Renal cortex interstitium (tissue), 11 donors: ENCODE data around the gene EOLA1. TPM values are rescaled to one million over a fixed set of nuclear protein-coding genes. Genes with fewer than 3 reads are reported as not detected.
"Not testable (repeated sequence)": the region's sequence is repeated elsewhere in the genome, so short reads cannot be mapped to it uniquely, and the experiment has no call there.

Experiments used
- DNase-seq, 11 donors: peaks; one replicate each; pipeline ENCODE4 v3.0.0-alpha.2; 2013; ENCODE audit warnings: low read depth in 9 of 11, low spot score in 4 of 11; ENCODE audit errors: extremely low read depth in 1 of 11
- polyA plus RNA-seq, 3 donors: library from polyadenylated mRNA; unstranded; fragments of 120-200 nt; gene quantifications; one replicate each; pipeline ENCODE4 v1.2.1, GENCODE V29; 2013; ENCODE audit not compliant: insufficient read length in 3 of 3

Gene EOLA1
- polyA plus RNA-seq, 3 donors: 20.3 to 23.2 (median 22.4) TPM

GRCh38 chrX:149533999-149534398 is 6.8 kb upstream of the EOLA1 start:
- not testable (repeated sequence) for DNase-seq

DNA sequence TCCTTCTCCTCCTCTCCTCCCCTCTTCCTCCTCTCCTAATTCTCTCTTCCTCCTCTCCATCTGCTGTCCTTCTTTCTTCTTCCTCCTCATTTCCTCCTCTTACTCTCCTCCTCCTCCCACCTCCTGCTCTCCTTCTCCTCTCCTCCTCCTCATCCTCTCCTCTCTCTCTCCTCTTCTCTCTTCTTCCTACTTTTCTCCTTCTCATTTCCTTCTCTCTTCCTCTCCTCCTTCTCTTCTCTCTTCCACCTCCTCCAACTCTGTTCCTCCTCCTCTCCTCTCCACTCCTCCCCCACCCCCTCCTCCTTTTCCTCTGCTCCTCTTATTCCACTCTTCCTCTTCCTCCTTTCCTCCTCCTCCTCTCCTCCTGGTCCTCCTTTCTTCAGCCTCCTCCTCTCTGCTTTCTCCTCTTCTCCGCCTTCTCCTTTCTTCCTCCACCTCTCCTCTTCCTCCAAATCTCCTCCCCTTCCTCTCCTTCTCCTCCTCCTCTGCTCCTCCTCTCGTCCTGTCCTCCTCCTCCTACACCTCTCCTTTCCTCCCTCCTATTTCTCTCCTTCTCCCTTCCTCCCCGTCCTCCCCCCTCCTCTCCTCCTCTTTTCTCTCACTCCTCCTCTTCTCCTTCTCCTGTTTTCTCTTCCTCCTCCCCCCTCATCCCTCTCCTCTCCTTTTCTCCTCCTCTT is 5.7 kb upstream of the EOLA1 start:
- not testable (repeated sequence) for DNase-seq

DNA sequence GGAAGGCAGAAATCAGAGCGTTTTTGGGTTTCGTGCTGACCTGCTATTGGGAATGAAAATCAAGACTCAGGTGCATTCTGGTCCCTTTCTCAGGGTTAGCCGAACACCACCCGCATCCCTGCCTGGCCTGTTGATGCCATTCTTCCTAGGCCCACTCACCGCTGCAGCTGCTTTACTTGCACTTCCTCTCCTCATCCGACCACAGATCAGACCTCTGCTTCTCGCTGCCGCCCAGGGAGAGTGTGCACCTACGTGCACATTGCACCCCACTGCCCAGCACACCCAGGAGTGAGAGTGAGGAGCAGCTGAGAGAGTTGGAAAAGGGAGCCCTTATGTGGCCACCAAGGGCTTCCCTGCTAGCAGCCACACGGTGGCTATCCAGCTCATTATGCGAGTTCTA is 3.3 kb upstream of the EOLA1 start:
- DNase-seq: not testable (repeated sequence)

DNA sequence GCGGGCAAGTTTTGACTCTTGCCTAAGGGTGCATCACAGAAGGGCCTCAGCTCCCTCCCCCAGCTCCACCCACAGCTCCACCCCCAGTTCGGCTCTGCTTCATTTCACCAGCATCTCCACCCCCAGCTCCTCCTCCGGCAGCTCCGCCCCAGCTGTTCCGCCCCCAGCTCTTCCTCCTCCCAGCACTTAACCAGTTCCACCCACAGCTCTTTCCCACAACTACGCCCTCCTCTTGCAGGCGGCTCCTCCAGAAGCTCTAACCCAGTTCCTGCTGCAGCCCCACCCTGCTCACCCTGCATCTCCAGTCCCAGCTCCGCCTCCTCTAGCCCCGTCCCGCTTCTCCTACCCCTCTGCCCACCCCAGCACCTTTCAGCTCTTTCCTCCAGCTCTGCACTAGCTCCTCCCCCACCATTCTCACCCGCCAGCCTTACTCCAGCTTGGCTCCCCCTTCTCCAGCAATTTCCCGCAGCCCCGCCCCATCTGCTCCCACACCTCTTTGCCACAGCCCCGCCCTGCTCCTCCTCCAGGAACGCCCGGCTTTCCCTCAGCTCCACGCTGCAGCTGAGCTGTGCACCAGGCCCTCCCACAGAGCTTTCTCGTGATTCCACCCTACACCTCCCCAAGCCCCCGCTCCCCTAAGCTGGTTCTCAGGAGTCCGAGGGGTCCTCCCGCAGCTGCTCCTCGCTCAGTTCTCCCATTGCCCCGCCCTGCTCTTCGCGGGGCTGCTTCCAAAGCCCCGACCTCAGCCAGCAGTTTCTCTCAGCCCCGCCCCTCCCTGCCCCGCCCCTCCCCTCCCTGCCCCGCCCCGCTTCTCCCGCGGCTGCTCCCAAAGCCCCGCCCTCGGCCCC is 1.3 kb upstream of the EOLA1 start:
- DNase-seq: peak; percentile 53 to 86 (median 70)

GRCh38 chrX:149540131-149540620 is 636 bp upstream of the EOLA1 start:
- peak; percentile 61 to 84 (median 76) for DNase-seq

- no peak for DNase-seq
Measured at GRCh38 chrX:149541521-149542047, 772 bp downstream of the EOLA1 start.

DNA sequence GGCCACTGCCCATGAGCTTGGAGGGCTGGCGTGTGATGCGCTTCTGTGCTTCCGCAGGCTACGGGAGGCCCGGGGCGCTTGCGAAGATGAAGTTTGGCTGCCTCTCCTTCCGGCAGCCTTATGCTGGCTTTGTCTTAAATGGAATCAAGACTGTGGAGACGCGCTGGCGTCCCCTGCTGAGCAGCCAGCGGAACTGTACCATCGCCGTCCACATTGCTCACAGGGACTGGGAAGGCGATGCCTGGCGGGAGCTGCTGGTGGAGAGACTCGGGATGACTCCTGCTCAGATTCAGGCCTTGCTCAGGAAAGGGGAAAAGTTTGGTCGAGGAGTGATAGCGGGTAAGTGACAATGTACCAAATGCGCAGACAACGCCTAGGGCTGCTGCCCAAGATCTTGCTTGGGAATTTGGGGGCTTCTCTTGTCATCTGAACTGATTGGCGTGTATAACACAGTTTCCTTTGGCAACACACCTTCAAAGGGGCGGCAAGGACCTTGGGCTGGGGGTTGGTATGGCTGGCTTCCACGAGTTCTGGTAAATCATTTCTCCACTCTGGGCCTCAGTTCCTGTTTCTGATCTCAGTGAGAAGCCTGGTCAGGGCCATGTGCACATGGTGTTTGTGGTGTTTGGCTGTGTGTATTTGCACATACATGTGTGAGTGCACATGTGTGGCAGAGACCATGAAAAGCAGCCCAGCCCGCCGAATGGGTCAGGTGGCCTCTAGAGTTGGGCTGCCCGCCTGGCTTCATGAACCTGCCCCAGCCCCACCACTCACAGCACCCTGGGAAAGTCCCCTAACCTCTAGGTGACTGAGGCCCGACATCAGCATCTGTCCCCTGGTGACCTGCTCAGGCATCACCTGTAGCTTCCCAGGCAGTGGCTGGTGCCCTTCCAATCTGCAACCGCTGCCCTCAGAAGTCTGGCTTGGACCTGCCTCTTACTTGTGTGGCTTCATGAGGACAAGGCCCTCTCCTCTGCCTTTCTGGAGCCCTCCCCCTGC is 5.0 kb downstream of the EOLA1 start:
- DNase-seq: not testable (repeated sequence)

GRCh38 chrX:149546962-149547361 is 6.2 kb downstream of the EOLA1 start:
- DNase-seq: not testable (repeated sequence)

DNA sequence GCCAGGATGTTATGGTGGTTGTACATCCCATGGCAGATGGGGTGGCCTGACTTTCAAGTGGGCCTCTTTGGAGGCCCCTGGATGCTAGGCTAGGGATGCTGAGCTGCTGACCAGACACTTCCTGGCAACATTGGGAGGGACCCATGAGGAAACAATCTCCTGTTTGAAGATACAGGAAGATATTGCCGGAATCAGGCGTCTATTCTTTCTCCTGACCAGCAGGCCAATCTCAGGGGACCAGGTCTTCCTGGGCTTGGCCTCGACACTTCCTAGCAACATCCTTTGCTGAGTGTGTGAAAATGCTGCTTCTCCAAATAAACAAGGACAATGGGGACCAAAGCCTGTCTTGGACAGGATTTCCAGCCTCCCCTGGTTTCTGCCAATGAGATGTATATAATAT is 7.0 kb downstream of the EOLA1 start:
- not testable (repeated sequence) for DNase-seq

GRCh38 chrX:149549701-149550100 is 8.9 kb downstream of the EOLA1 start, which contains the start of gene HSFX3:
Gene HSFX3, minus strand, starts transcription at chrX:149549924. Its CDS starts 72 bp downstream, at chrX:149549852.
- not testable (repeated sequence) for DNase-seq

DNA sequence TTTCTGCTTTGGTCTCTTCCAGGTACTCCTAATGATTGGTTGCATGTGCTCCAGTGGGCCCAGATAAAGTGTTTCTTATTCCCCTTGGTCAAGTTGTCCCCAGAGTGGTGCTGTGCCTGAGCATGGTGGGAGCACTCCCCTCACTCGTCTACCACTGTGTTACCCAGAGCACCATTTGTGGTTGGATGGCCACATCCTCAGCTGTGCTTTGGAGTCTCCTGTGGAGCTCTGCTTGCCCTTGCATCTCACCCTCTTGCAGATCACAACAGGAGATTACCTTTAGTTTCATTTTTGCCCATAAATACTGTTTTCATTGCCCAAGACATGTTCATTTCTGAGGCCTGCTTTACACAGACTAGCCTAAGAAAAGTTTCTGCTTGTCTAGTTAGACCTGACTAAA is 9.6 kb downstream of the EOLA1 start:
- not testable (repeated sequence) for DNase-seq

DNA sequence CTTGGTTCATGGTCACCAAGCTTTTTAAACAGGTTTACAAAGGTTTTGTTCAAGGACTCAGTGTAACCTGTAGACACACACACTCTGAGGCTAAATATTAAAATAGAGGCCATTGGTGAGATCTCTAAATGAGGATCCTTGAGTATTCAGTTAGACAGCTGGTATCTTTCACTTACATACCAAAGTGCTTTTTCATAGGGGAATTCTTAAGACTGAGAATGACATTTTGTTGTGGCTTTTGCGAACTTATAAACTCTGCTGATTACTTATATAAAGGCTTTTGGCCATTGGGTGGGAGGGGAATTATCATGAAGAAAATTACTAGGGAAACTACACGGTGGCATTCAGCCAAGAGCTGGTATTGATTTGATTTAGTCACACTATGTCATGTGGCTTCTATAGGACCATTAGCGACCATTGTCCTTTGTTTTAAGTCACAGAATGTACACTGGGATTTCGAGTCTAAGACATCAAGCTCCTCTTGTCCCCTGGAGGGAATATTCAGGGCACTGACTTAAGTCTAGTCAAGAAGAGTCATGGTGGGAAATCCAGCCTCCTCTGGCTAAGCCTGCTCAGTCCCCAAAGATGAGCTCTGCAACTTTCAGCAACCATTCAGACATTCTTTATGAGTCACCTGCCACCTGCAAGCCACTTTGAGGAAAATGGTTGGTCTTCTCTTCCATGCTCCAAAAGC is 10.6 kb downstream of the EOLA1 start:
- not testable (repeated sequence) for DNase-seq

DNA sequence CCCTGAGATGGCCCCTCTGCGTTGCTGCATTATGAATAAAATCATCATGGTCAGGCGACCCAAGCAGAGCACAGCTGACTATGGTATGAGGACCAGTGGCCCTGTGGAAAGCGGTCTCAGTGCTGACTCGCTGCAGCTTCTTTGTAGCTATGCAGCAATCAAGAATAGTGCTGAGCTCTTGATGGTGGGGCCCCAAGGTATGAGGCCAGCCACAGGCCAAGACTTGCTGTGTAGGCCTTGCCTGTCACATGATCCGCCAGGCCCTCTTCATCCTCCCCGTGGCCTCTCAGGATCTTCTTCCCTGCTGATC is 11.1 kb downstream of the EOLA1 start:
- DNase-seq: not testable (repeated sequence)

- DNase-seq: not testable (repeated sequence)
Measured at GRCh38 chrX:149555251-149555650, 14.4 kb downstream of the EOLA1 start.

GRCh38 chrX:149563359-149563758 is 22.5 kb downstream of the EOLA1 start:
- no peak for DNase-seq

DNA sequence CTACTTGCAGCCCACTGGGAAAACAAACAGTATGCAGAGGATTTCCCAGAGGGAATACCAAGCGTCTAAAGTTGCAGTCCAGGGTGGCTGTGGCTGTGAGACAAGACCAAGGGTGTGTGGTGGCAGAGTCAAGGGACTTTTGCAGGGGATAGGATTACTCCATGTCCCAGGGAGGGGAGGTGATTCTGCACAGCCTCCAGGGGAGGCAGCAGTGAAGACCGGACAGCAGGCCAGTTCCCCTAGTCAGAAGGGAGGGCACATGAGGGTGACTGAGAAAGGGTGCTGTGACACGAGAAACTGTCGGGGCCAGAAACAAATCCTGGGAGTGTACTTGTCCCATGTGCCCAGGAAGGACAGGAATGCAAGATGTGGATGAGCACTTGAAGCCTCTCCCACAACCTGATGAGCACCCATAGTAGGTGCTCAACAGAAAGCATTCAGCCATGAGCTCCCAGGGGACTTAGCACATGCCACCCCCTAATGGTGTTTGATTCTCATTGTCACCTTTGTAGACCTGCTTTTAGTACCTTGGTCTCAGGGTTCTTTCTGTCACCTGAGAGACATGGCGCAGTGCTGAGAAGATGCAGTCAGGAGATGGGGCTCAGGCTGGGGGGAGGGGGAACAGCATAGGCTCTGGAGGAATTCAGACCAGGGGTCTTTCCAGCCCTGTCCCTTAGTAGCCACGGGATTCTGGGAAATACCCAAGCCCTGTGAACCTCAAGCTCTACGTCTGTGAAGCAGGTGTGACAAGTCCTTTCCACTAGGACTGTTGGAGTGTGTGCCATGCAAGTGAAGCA is 27.0 kb downstream of the EOLA1 start:
- DNase-seq: no peak

- no peak for DNase-seq
Measured at GRCh38 chrX:149568701-149569296, 28.0 kb downstream of the EOLA1 start.
